Right atrium auricular region (tissue), 2 donors: ENCODE data around the gene ADARB2. TPM values are rescaled to one million over a fixed set of nuclear protein-coding genes. Genes with fewer than 3 reads are reported as not detected.
"Not testable (repeated sequence)": the region's sequence is repeated elsewhere in the genome, so short reads cannot be mapped to it uniquely, and the experiment has no call there.

ENCODE experiments used
- DNase-seq: peaks from one replicate; pipeline ENCODE4 v3.0.0-alpha.2; 2019; ENCODE audit warnings: low spot score
- H3K27ac ChIP-seq, 2 donors: fragments of 200-600 bp; sonication (generic); 1 replicate in 1 of 2; 2 replicates in 1 of 2; pipeline ENCODE4 v1.5.1; 2016 to 2019
- H3K27me3 ChIP-seq, 2 donors: fragments of 200-600 bp; sonication (generic); one replicate each; pipeline versions ENCODE4 v1.5.1 to v1.6.0; 2017 to 2019
- H3K36me3 ChIP-seq: fragments of 200-600 bp; sonication (generic); one replicate; pipeline ENCODE4 v1.5.1; 2016
- H3K4me1 ChIP-seq, 2 donors: fragments of 200-600 bp; sonication (generic); one replicate each; pipeline versions ENCODE4 v1.5.1 to v1.6.0; 2017 to 2019
- H3K4me3 ChIP-seq, 2 donors: fragments of 200-600 bp; sonication (generic); 1 replicate in 1 of 2; 2 replicates in 1 of 2; pipeline ENCODE4 v1.5.1; 2017 to 2019; ENCODE audit warnings: mild to moderate bottlenecking in 1 of 2, moderate library complexity in 1 of 2
- H3K9me3 ChIP-seq, 2 donors: fragments of 200-600 bp; sonication (generic); one replicate each; pipeline ENCODE4 v1.5.1; 2019
- CTCF ChIP-seq, 2 donors: fragments of 200-600 bp; sonication (generic); IDR thresholded peaks; one replicate each; pipeline ENCODE4 v1.5.1; 2019; ENCODE audit warnings: antibody characterized with exemption in 2 of 2
- total RNA-seq, 2 donors: library from RNA; depleted of rRNA; stranded (reverse); fragments of >200 nt; gene quantifications; one replicate each; pipeline ENCODE4 v1.1.0, GENCODE V29; 2016

The ADARB2 gene
- total RNA-seq, 2 donors from 2014 or later = 0.33 to 0.71 TPM

GRCh38 chr10:1626835-1627234 lies 110.5 kb downstream of the ADARB2 start:
- TF ChIP-seq CTCF (IDR thresholded peaks at IDR 0.05) = no peak
- DNase-seq = no peak
- no peak overlapping the region for H3K4me3 ChIP-seq
- H3K27ac ChIP-seq = no peak overlapping the region
- H3K27me3 ChIP-seq = no peaks in the 10 kb centered on the region
- no peaks in the 10 kb centered on the region for H3K36me3 ChIP-seq
- peaks cover 0 to 4% of the 10 kb centered on the region in 2 donors for H3K9me3 ChIP-seq
- H3K4me1 ChIP-seq = no peaks in the 10 kb centered on the region

DNA sequence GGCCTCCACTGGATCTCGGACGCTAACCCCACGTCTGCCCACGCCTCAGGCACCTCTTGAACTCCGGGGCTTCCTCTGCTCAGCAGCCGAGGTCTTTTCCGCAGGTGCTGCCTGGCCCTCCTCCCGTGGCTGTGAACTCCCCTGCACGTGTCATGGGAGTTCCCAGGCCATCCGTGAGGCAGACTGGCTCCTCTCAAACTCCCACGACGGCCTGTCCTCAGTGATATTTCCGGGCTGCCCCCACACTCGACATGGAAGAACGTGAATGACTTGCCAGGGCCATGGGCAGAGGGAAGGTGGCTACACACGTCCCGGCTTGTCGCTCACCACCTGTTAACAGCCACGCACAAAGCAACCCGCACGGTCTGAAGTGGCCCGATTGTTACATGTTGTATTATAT lies 110.9 kb downstream of the ADARB2 start:
- Histone ChIP-seq H3K27ac (no peak overlapping the region), H3K27me3 (no peaks in the 10 kb centered on the region), H3K9me3 (peaks cover 0 to 4% of the 10 kb centered on the region in 2 donors), H3K4me1 (no peaks in the 10 kb centered on the region), H3K4me3 (no peak overlapping the region), H3K36me3 (no peaks in the 10 kb centered on the region)
- DNase-seq = no peak
- TF ChIP-seq CTCF (IDR thresholded peaks at IDR 0.05) = no peak

- Histone ChIP-seq H3K4me3 (no peak overlapping the region), H3K27me3 (no peaks in the 10 kb centered on the region), H3K9me3 (peaks cover 0 to 4% of the 10 kb centered on the region in 2 donors), H3K4me1 (no peaks in the 10 kb centered on the region), H3K36me3 (no peaks in the 10 kb centered on the region), H3K27ac (no peak overlapping the region)
- no peak for TF ChIP-seq CTCF (IDR thresholded peaks at IDR 0.05)
- no peak for DNase-seq
These were observed 111.6 kb downstream of the ADARB2 start for GRCh38 chr10:1625731-1626130.

DNA sequence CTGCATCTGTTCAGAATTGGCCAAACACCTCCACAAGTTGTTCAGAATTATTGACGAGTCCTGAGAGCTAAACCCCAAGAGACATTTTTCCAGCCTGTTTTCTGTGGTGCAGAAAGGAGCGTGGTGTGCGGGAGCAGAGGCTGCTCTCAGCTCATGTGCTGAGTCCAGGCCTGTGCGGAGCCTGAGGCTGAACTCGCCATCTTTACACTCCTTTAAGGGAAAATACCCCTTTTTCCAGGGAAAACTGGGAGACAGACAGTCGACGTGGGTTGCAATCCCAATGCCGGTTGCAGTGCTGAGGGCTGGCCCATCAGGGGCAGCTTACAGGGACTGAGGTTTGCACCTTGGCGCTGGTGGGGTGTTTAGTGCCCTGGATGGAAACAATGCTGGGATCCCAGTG lies 112.2 kb downstream of the ADARB2 start:
- H3K27me3 ChIP-seq = no peaks in the 10 kb centered on the region
- no peak for TF ChIP-seq CTCF (IDR thresholded peaks at IDR 0.05)
- H3K27ac ChIP-seq = no peak overlapping the region
- no peak overlapping the region for H3K4me3 ChIP-seq
- no peaks in the 10 kb centered on the region for H3K36me3 ChIP-seq
- peaks cover 0 to 4% of the 10 kb centered on the region in 2 donors for H3K9me3 ChIP-seq
- no peak for DNase-seq
- H3K4me1 ChIP-seq = no peaks in the 10 kb centered on the region

GRCh38 chr10:1624240-1624639 lies 113.1 kb downstream of the ADARB2 start:
- no peak for DNase-seq
- H3K27me3 ChIP-seq = no peaks in the 10 kb centered on the region
- TF ChIP-seq CTCF (IDR thresholded peaks at IDR 0.05) = no peak
- no peaks in the 10 kb centered on the region for H3K36me3 ChIP-seq
- H3K4me3 ChIP-seq = no peak overlapping the region
- H3K9me3 ChIP-seq = peaks cover 0 to 4% of the 10 kb centered on the region in 2 donors
- H3K4me1 ChIP-seq = no peaks in the 10 kb centered on the region
- no peak overlapping the region for H3K27ac ChIP-seq

- DNase-seq = no peak
- Histone ChIP-seq H3K36me3 (no peaks in the 10 kb centered on the region), H3K4me1 (no peaks in the 10 kb centered on the region), H3K27ac (no peak overlapping the region), H3K9me3 (peaks cover 0 to 8% of the 10 kb centered on the region in 2 donors), H3K27me3 (no peaks in the 10 kb centered on the region), H3K4me3 (no peak overlapping the region)
- TF ChIP-seq CTCF (IDR thresholded peaks at IDR 0.05) = no peak
These were observed 116.5 kb downstream of the ADARB2 start for GRCh38 chr10:1620803-1621202.

DNA sequence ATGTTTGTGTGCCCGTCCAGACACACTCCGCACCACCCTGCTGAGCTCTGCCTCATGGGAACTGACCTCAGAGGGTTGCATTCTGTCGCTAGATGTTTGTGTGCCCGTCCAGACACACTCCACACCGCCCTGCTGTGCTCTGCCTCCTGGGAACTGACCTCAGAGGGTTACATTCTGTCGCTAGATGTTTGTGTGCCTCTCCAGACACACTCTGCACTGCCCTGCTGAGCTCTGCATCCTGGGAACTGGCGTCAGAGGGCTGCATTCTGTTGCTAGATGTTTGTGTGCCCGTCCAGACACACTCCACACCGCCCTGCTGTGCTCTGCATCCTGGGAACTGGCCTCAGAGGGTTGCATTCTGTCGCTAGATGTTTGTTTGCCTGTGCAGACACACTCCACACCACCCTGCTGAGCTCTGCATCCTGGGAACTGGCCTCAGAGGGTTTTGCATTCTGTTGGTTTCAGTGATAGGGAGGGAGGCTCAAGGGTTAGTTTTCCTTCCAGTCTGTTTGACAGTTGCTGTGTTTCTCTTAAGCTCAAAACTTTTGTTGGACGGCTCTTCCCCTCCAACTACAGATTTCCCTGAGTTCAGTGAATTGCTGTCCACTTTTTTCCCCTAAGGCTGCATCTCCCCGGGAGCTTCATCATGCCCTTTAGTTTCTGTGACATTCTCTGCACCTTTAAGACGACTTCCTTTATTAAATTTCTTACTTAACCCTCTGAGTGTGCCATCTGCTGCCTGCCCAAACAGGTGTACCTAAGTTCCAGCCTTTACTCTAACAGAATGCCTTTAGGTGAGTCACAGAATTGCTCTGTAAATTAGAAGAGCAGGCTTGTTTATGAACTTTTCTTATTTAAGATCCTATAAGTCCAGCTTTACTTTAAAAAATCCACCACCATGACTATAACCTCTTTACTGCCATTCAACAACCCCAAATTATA lies 119.7 kb downstream of the ADARB2 start:
- DNase-seq = peak; percentile 5
- H3K4me3 ChIP-seq = not testable (repeated sequence)

GRCh38 chr10:1616701-1617100 lies 120.6 kb downstream of the ADARB2 start:
- DNase-seq, H3K27me3 ChIP-seq, H3K4me3 ChIP-seq, H3K36me3 ChIP-seq, H3K9me3 ChIP-seq, H3K27ac ChIP-seq, H3K4me1 ChIP-seq: not testable (repeated sequence)

More for the DNA sequence above, 119.7 kb downstream of the ADARB2 start:
- H3K27me3 ChIP-seq, H3K4me1 ChIP-seq, H3K27ac ChIP-seq, H3K36me3 ChIP-seq, H3K9me3 ChIP-seq: not testable (repeated sequence)
